Endothelial cell of umbilical vein (primary cell): ENCODE data around the gene MYO16. TPM values are rescaled to one million over a fixed set of nuclear protein-coding genes. Genes with fewer than 3 reads are reported as not detected.

Experiments
- BruUV-seq: library from RNA; stranded (reverse); fragments of 400-500 nt; replicated peaks from 2 replicates; lab custom pipeline; 2021; lab: Mats Ljungman, UMichigan
- CTCF ChIA-PET: fragments of 300-600, 350-600 bp; sonication (Branson Sonifier 250); formaldehyde crosslinking; loops from one replicate; lab custom pipeline; 2021; ENCODE audit warnings: antibody characterized with exemption, inconsistent platforms; lab: Charles Lee
- POLR2A ChIA-PET: fragments of 300-600, 350-600 bp; sonication (Branson Sonifier 250); formaldehyde crosslinking; loops from one replicate; lab custom pipeline; 2021; ENCODE audit warnings: antibody characterized with exemption, inconsistent platforms; lab: Charles Lee
- DNase-seq: peaks from one replicate; pipeline ENCODE4 v3.0.0-alpha.2; 2011; ENCODE audit warnings: low read depth, low spot score
- FAIRE-seq: peaks from 2 replicates; lab custom pipeline; 2011; peaks lifted over from hg19 to GRCh38; lab: Jason Lieb, UNC
- H2AFZ ChIP-seq: 2 replicates; pipeline ENCODE4 v1.6.0; 2012; ENCODE audit warnings: low read depth, low read length, control low read depth, inconsistent platforms
- H3K27ac ChIP-seq: 2 replicates; pipeline ENCODE4 v1.5.1; 2011; ENCODE audit warnings: low read depth, mild to moderate bottlenecking, control low read depth, low read length, moderate library complexity; ENCODE audit not compliant: insufficient read depth
- H3K27me3 ChIP-seq, 2 experiments: 2 replicates each; pipeline versions ENCODE4 v1.6.0 to v1.6.1; 2011; ENCODE audit warnings: low read length in 2 of 2, mixed read lengths in 1 of 2; ENCODE audit not compliant: control insufficient read depth in 2 of 2, insufficient read depth in 2 of 2
- H3K36me3 ChIP-seq, 2 experiments: 2 replicates in 1 of 2; 3 replicates in 1 of 2; pipeline ENCODE4 v1.5.1; 2011; ENCODE audit warnings: low read length in 2 of 2, mild to moderate bottlenecking in 1 of 2, moderate library complexity in 1 of 2; ENCODE audit not compliant: control insufficient read depth in 2 of 2, insufficient read depth in 2 of 2; ENCODE audit errors: extremely low read depth in 1 of 2
- H3K4me1 ChIP-seq: 3 replicates; pipeline ENCODE4 v1.5.1; 2011; ENCODE audit warnings: mild to moderate bottlenecking, low read length; ENCODE audit not compliant: control insufficient read depth, insufficient read depth; ENCODE audit errors: extremely low read depth
- H3K4me2 ChIP-seq: 2 replicates; pipeline ENCODE4 v1.6.1; 2011; ENCODE audit warnings: low read length, control low read depth, mixed read lengths; ENCODE audit not compliant: insufficient read depth
- H3K4me3 ChIP-seq, 3 experiments: fragments of 200-600 bp in 1 of 3; sonication (generic), shearing (Covaris generic) in 1 of 3; replicated peaks in 1 of 3; 2 replicates each; pipeline ENCODE4 v1.5.1; 2011 to 2016; ENCODE audit warnings: control low read depth in 3 of 3, low read length in 3 of 3, mild to moderate bottlenecking in 2 of 3, inconsistent platforms in 1 of 3, low read depth in 1 of 3, moderate library complexity in 1 of 3; ENCODE audit not compliant: insufficient read depth in 1 of 3
- H3K79me2 ChIP-seq: 2 replicates; pipeline ENCODE4 v1.6.0; 2012; ENCODE audit warnings: low read length, inconsistent platforms; ENCODE audit not compliant: control insufficient read depth, insufficient read depth
- H3K9ac ChIP-seq: replicated peaks from 2 replicates; pipeline ENCODE3; 2011; ENCODE audit warnings: low read length, control low read depth; ENCODE audit not compliant: insufficient read depth; ENCODE audit errors: extremely low read depth
- H3K9me1 ChIP-seq: replicated peaks from 3 replicates; pipeline ENCODE4 v1.6.0; 2011; ENCODE audit warnings: mild to moderate bottlenecking, low read length; ENCODE audit not compliant: control insufficient read depth, insufficient read depth; ENCODE audit errors: extremely low read depth
- H3K9me3 ChIP-seq: replicated peaks from 2 replicates; pipeline ENCODE4 v1.5.1; 2012; ENCODE audit warnings: low read length, inconsistent platforms; ENCODE audit not compliant: control insufficient read depth, insufficient read depth
- H4K20me1 ChIP-seq: replicated peaks from 2 replicates; pipeline ENCODE3; 2011; ENCODE audit warnings: mild to moderate bottlenecking, low read length; ENCODE audit not compliant: control insufficient read depth, insufficient read depth; ENCODE audit errors: extremely low read depth
- CTCF ChIP-seq, 2 donors: IDR thresholded peaks; 1 replicate in 1 of 2; 2 replicates in 1 of 2; pipeline ENCODE4 v1.5.1; 2011; ENCODE audit warnings: low read length in 2 of 2, mild to moderate bottlenecking in 2 of 2, moderate library complexity in 2 of 2, control low read depth in 1 of 2, inconsistent platforms in 1 of 2, low read depth in 1 of 2; ENCODE audit not compliant: insufficient read depth in 1 of 2; ENCODE audit errors: extremely low read depth in 1 of 2
- EZH2 ChIP-seq: IDR thresholded peaks from 2 replicates; pipeline ENCODE4 v1.6.1; 2012; ENCODE audit warnings: borderline replicate concordance, low read depth, mild to moderate bottlenecking, moderate library complexity, low read length, inconsistent platforms; ENCODE audit not compliant: severe bottlenecking
- FOS ChIP-seq: IDR thresholded peaks from 2 replicates; pipeline ENCODE4 v1.6.1; 2011; ENCODE audit warnings: mild to moderate bottlenecking, low read length, moderate library complexity, borderline replicate concordance; ENCODE audit not compliant: insufficient read depth
- GATA2 ChIP-seq: IDR thresholded peaks from 2 replicates; pipeline ENCODE4 v1.7.0; 2011; ENCODE audit warnings: low read depth, mild to moderate bottlenecking, moderate library complexity, mixed read lengths, low read length; ENCODE audit not compliant: insufficient read length, insufficient read depth
- JUN ChIP-seq: IDR thresholded peaks from 2 replicates; pipeline ENCODE4 v1.6.1; 2011; ENCODE audit warnings: borderline replicate concordance, low read depth; ENCODE audit not compliant: insufficient read length, insufficient read depth
- MAX ChIP-seq: IDR thresholded peaks from 2 replicates; pipeline ENCODE4 v1.6.1; 2011; ENCODE audit not compliant: insufficient read depth, insufficient read length
- MYC ChIP-seq: IDR thresholded peaks from one replicate; pipeline ENCODE4 v1.6.1; 2011; ENCODE audit warnings: mild to moderate bottlenecking, low read depth, low read length
- POLR2A ChIP-seq: IDR thresholded peaks from 2 replicates; pipeline ENCODE4 v1.6.1; 2012; ENCODE audit warnings: low read depth, mild to moderate bottlenecking, control low read depth, low read length
- POLR2AphosphoS5 ChIP-seq: IDR thresholded peaks from 2 replicates; pipeline ENCODE4 v1.6.1; 2012; ENCODE audit warnings: low read depth, mild to moderate bottlenecking, control low read depth, low read length, moderate library complexity; ENCODE audit not compliant: insufficient read depth
- dilution Hi-C: fragments of 300-500 bp; cut with MboI; formaldehyde crosslinking; loops from one replicate; pipeline ENCODE4 v1.15.0; 2019; ENCODE audit warnings: low sequenced_read_pairs; ENCODE audit not compliant: extremely low pct_ligation_motif_present
- intact Hi-C: fragments of 100-400 bp; cut with micrococcal nuclease; formaldehyde crosslinking; loops from one replicate; pipeline ENCODE4 v1.10.0; 2022
- polyA plus RNA-seq, 4 experiments: library from polyadenylated mRNA; depleted of rRNA in 3 of 4; stranded (reverse) in 3 of 4; unstranded in 1 of 4; fragments of >200 nt; gene quantifications; 2 replicates each; pipeline versions ENCODE4 v1.2.1 to v1.2.3, GENCODE V29; 2011 to 2012; ENCODE audit warnings: missing spikeins in 1 of 4
- total RNA-seq: library from RNA; stranded (reverse); gene quantifications from 2 replicates; pipeline ENCODE4 v1.2.3, GENCODE V29; 2021

MYO16 gene
- total and polyA plus RNA-seq, 2 donors (not counting 3 experiments of a cell fraction or from before 2014, with no cell fraction given), result 0.03 to 0.04 TPM

- POLR2A ChIA-PET, result no interaction called here
- no peak overlapping the region for H3K9ac ChIP-seq
- H3K4me1 ChIP-seq, result no peaks in the 10 kb centered on the region
- no peaks in the 10 kb centered on the region for H3K79me2 ChIP-seq
- no peaks in the 10 kb centered on the region for H3K36me3 ChIP-seq
- TF ChIP-seq CTCF (IDR thresholded peaks at IDR 0.05; ENCODE audit: extremely low read depth in 1 of 2, insufficient read depth in 1 of 2, low read depth in 1 of 2, low read length in 2 of 2), result no peak
- no peak for TF ChIP-seq POLR2A
- TF ChIP-seq JUN, result no peak
- no peak for TF ChIP-seq POLR2AphosphoS5
- no peak for TF ChIP-seq MYC
- TF ChIP-seq GATA2, result no peak
- no peak for TF ChIP-seq EZH2
- no peak for TF ChIP-seq MAX
- no peak for TF ChIP-seq FOS
- H3K9me3 ChIP-seq, result no peaks in the 10 kb centered on the region
- FAIRE-seq, result no peak
- dilution Hi-C loops (no loop called here), intact Hi-C loops (no loop called here)
- no peaks in the 10 kb centered on the region for H4K20me1 ChIP-seq
- no peak overlapping the region for H2AFZ ChIP-seq
- CTCF ChIA-PET, result no interaction called here
- H3K4me2 ChIP-seq, result no peak overlapping the region
- H3K4me3 ChIP-seq, result no peak overlapping the region
- BruUV-seq, result no TSS peak
- DNase-seq, result no peak
- no peaks in the 10 kb centered on the region for H3K9me1 ChIP-seq
- H3K27ac ChIP-seq, result no peak overlapping the region
- peaks cover 0 to 2% of the 10 kb centered on the region in 2 experiments for H3K27me3 ChIP-seq
Observed at GRCh38 chr13:109227344-109227940, 598.0 kb downstream of the MYO16 start.
